Left hindlimb (tissue), 1 donor: ENCODE results near the gene TRIM59.
"Not testable (repeated sequence)": the region's sequence is repeated elsewhere in the genome, so short reads cannot be mapped to it uniquely, and the experiment has no call there.

Experiments used
- DNase-seq: peaks from one replicate; pipeline ENCODE4 v3.0.0-alpha.2; 2018

TRIM59 gene

DNA sequence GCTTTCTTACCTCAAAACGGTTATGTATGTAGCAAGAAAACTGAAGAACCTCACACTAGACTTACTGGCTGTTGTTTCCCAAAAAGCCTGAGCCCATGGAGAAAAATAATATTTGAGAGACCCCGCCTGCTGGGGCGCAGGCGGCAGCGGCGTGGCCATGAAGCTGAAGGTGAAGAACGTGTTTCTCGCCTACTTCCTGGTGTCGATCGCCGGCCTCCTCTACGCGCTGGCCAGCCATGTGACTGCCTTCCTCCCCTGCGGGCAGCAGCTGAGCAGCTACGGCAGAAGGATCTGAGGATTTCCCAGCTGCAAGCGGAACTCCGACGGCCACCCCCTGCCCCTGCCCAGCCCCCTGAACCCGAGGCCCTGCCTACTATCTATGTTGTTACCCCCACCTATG lies 2.7 kb upstream of the TRIM59 start:
- not testable (repeated sequence) for DNase-seq

DNA sequence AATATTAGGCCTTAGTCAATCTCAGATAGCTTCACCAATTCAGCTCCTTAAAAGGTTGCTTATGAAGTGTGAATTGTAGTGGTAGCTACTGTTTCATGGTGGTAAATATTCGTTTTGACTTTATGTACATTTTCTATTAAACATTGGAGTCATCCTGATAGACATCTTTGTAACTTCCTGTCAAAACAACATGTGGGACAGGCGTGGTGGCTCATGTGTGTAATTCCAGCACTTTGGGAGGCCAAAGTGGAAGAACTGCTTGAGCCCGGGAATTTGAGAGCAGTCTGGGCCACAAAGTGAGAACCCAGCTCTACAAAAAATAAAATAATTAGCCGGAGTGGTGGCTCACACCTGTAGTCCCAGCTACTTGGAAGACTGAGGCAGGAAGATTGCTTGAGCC lies 2.0 kb upstream of the TRIM59 start:
- DNase-seq: no peak

DNA sequence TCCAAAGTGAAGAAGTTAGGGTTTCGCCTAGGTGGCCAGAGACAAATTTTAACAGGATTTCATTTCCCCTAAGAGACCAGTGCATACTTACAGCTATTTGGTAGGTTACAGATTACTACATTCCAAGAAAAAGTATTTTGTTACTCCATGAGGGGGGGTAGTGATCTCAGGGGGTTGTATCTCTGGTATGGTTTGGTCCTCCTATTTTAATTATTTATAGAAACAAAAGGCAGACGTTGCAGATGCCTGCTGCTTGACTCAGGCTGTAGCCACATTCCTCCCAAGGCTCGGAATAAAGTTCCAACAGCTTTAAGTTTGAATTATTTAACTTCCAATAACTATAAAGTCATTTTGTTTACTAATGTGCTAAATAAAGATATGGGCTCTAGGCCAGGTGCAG lies 1.3 kb upstream of the TRIM59 start:
- no peak for DNase-seq

DNA sequence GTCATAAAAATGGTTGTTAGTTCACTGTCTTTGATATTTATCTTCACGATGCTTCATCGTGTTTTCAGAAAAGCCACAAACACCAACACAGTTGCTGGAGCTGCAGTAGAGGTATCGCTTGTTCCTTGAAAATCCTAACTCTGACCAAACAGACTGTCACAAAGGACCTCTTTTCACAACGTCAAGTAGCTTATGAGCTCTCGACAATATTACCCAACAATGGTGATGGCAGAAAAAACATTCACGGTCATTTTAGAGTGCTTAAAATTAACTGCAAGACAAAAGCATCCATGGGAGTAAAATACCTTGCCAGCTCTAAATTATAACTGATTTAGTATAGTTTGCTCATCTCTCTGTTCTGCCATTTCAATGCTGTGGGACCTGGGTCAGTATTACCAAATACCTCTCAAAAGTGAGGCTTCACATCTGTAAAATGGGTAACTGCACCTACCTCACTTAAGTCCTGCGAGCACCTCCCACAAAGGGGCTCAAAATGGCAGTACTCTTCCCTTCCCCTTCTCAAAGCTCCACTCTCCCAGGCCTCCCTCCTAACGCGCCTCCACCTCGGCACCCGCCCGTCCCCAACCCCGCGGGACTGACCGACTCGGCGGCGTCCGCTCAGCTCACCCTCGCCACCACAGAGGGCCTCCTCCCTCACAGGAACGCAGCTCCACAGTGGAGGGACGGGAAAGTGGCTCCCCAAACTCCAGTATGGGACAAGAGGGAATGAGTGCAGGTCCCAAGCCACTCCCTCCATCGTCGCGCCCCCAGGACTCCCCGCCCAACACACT lies 546 bp downstream of the TRIM59 start:
- no peak for DNase-seq

DNA sequence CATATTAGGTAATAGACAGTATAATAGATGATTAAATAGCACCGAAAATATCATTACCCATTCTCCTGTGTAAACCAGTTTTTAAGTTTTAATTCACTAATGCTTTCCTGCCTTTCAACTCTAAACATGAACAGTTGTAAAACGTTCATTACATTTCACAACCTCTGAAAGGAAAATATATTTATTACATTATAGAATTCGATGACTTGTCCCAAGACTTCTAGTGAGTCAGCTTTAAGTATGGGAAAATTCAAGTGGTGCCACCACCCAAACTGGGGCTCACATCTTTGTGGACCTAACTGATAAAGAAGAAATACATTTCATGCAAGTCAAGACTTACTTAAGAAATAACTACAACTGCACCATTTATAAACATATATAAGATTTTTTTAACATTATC lies 2.0 kb downstream of the TRIM59 start:
- no peak for DNase-seq

DNA sequence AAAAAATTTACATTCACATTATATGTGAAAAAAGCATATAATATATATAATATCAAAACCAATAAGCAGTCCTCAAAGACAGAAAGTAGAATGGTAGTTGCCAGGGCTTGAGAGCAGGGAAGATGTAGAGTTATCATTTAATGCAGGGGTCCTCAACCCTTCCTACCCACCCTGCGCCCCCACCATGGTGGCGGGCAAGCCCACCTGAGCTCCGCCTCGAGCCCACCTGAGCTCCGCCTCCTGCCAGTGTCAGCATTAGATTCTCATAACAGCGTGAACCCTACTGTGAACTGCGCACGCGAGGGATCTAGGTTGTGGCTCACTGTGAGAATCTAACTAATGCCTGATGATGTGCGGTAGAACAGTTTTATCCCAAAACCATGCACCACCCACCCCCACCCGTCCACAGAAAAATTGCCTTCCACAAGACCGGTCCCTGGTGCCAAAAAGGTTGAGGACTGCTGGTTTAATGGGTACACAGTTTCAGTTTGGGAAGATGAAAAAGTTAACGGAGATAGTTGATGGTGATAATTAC lies 3.0 kb downstream of the TRIM59 start:
- no peak for DNase-seq

DNA sequence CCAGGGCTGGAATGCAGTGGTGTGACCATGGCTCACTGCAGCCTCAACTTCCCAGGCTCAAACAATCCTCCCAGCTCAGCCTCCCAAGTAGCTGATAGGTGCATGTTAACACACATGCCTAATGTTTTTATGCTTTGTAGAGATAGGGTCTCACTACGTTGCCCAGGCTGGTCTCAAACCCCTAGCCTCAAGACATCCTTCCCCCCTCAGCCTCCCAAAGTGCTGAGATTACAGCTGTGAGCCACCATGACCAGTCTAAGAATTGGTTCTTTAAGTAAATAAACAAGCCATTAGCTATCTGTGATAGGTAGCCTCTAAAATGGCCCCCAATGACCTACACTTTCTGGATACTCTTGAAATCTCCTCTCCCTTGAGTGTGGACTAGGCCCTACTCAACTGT lies 3.7 kb downstream of the TRIM59 start:
- DNase-seq: no peak

DNA sequence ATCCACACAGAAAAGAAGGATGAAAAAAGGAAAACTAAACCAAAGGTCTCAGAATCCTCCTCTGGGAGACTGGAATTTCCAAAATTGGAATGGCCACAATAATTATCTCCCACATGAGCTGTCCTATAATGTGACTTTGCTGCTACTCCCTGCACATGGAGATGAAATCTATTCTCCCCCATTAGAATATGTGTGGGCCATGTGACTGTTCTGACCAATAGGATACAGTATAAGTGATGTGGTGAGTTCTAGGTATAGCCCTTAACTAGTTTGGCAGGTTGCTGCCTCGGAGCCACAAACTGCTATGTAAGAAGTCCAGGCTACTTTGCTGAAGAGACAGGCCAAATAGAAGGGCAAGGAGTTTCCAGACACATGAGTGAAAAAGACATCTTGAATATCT lies 5.2 kb downstream of the TRIM59 start:
- DNase-seq: no peak

DNA sequence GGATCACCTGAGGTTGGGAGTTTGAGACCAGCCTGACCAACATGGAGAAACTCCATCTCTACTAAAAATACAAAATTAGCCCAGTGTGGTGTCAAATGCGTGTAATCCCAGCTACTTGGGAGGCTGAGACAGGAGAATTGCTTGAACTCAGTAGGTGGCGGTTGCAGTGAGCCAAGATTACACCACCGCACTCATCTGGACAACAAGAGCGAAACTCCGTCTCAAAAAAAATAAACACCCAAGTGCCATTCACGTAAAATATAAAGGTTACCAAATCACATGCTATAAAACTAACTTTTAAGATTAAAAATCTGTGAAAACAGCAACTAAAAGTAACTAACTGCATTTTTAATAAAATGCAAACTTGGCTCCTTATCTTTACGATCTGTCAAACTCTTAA lies 8.9 kb downstream of the TRIM59 start:
- no peak for DNase-seq

DNA sequence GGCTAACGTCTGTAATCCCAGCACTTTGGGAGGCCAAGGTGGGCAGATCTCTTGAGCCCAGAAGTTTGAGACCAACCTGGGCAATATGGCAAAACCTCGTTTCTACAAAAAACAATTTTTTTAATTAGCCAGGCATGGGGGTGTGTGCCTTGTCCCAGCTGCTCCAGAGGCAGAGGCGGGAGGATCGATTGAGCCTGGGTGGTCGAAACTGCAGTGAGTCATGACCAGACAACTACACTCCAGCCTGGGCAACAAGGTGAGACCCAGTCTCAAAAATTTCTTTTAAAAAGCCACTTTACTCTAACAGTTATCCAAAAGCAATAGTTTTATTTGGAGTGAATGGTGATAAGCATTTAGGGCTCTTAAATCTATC lies 12.5 kb downstream of the TRIM59 start:
- DNase-seq: no peak

DNA sequence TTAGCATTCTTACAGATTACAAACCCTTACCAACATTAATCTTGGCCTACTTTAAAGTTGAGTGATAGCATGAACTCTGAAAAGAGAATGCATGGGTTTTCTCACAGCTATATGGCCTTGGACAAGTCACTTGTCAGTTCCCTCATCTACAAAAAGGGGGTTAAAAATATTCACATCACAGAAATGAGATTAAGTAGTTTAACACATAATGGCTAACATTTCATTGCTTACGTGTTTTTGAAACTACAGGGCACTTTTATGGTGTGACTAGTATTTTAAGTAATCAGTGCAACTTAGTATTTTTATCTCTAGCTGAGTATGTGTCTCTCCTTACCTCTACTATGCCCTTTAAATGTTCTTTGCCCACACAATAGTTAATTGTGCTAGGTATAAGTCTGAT lies 13.8 kb downstream of the TRIM59 start:
- no peak for DNase-seq

DNA sequence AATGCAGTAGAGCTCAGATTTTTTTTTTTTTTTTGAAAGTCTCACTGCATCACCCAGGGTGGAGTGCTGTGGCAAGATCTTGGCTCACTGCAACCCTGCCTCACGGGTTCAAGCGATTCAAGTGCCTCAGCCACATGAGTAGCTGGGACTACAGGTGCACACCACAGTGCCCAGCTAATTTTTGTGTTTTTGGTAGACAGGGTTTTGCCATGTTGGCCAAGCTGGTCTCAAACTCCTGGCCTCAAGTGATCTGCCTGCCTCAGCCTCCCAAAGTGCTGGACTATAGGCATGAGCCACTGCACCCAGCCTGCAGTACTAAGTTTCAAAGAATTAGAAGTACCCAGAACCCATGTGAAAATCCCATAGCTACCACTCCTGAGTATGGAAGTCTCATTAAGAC lies 14.5 kb downstream of the TRIM59 start:
- no peak for DNase-seq

DNA sequence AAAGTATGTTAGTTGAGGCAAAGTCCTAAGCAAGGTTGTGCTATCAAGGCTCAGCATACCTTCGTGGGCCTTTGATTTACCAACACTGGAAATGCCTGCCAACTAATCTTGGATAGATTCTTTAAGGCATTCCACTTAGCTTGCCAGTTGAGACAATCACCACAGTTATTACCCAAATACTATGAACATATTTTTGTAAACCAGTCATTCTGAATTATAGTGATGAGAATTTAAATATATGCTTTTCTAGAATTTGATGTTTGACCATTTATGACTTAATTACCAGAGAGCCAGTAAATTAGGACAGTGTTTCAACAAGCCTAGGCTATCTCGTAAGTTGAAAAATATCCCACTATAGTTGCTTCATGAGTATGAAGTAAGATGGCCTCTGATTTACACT lies 15.5 kb downstream of the TRIM59 start:
- no peak for DNase-seq

DNA sequence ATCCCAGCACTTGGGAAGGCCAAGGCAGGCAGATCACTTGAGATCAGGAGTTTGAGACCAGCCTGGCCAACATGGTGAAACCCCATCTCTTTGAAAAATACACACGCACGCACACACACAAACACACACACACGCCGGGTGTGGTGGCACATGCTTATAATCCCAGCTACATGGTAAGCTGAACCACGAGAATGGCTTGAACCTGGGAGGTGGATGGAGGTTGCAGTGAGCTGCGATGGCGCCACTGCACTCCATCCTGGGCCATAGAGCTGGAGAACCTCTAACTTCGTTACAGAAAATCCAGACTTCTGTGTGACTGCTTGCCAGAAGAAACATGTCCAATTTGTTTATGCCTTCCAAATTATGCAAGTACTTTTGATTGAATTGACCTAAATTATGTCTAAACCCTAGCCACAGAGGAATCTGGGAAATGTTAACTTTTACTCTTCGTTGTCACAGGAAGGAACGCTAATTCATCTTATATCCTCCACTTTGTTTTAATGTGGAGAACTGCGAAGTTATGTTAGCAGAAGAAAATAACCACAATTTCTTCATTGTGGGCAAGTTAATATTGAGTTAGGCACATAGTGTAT lies 21.7 kb downstream of the TRIM59 start:
- no peak for DNase-seq

DNA sequence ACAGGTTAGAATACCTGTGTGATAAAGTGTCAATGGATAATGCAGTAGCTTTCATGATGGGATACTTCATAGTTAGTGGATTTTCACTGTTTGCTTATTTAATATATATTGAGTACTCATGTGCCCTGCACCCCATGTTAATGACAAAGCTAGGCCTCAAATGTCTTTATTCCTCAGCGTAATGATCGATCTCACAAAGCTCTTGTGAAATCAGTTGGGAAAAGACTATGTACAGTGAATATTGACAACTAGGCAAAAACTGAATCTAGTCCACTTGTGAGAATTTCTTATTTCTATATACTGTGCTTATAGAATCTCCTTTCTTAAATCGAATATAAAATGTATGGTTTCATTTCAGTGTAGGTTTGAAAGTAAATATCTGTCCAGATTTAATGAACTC lies 32.3 kb downstream of the TRIM59 start:
- DNase-seq: no peak

DNA sequence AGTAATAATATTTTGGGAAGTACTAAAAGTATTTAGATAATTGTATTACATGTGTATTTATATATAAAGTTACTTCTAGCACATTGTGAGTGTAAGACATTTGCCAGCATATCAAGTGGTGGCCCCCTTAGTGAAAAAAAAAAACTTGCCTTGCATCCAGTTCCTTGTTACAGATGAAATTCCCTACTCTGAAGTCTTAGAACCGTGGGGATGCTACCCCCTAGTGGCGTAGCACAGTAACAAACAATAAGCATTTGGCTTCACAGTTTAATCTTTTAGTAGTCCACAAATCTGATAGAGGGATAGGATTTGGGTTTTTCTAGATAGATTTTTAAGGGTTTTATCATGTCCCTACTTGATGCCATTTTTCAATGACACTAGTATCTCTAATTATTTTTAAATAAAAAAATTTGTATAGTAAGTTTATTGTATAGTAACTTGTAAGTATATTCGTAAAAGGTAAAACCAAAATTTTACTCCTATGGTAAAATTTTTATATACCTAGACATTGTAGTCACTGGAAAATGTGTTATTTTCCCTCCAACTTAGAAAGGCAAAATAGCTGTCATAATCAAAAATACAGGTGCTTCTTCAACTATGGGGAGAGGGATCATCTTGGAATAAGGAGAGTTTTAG lies 35.9 kb downstream of the TRIM59 start:
- peak; percentile 71 for DNase-seq

DNA sequence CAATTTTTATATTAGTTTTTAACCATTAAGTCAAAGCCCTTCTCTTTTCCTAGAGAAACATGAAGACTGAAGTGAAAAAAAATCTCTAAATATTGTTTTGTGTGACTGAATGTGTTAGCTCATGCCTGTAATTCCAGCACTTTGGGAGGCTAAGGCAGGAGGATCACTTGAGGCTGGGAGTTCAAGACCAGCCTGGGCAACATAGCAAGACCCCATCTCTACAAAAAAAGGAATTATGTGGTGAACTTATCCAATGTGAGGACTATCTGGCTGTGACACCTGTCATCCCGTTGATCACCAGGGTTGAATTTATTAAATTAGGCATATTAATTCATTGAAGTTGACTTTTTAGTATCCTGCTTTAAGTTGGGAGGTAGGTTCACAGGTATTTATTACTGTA lies 37.1 kb downstream of the TRIM59 start:
- DNase-seq: no peak

DNA sequence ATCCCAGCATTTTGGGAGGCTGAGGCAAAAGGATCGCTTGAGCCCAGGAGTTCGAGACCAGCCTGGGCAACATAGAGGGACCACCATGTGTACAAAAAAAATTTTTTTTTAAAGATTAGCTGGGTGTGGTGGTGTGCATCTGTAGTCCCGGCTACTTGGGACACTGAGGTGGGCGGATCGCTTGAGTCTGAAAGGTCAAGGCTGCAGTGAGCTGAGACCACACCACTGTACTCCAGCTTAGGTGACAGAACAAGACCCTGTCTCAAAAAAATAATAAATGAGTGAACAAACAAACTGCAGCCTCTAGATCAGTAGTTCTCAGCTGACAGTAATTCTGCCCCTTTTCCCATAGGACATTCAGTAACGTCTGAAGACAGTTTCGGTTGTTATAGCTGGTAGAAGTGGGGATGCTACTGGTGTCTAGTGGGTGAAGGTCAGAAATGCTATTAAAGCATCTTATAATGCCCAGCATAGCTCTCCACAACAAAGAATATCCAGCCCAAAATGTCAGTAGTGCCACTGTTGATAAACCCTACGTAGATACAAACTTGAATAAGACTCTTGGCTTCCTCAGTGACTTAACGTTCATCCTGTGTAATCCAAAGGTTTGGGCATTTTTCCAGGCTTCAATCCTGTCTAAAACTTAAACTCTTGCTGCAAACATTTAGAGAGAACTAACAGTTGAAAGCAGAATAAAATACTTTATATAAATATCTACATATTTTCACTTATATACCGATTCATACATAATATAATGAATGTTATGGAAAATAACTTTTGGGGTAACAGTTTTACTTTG lies 39.6 kb downstream of the TRIM59 start:
- DNase-seq: no peak

DNA sequence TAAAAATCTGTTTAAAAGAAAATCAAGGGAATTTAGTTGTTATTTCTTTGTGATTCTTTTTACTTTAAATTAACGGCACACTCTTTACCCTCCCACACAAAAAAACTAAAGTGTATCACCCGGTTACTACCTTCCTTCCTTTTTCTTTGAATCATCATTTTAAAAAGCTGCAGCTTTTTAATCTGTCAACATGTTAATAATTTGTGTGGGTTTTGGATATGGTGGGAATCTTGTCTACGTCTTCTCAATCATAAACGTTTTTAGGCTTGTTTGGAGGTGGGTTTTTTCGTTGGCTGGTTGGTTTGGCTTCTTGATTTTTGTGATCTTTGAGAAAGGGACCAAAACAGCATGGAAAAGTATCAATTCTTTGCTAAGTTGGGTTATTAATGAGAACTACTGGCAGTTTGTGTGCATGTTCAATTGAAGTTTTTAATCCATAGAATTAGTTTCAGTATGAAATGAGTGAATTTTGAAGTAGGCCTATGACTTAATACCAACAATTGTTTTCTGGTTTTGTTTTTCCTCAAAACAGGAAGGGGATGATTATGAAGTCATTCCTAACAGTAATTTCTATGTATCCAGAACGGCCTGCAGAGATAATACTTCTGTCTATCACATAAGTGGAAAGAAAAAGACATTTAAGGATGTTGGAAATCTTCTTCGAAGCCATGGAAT lies 45.7 kb downstream of the TRIM59 start:
- no peak for DNase-seq

DNA sequence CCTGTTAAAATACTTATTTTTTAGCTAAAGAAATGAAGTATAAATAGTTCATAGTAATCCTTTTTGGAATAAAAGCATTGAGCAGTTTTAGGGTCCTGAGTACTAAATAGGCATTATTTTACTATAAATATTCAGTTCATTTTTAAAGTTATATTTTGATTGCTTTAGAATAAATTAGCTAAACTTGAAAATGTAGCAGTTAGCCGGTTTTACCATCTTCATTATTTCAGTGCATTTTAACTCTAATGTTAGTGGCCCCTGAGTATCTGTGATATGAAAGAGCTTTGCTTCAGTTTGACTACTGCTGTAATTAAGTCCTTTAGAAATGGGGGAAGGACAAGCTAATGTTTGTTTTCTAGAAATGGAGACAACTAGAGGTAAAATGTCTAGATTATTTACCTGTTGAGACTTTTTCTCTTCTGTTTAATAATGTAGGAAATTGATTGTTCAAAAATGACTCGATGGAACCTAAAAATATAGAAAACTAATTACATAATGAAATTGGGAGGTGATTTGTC lies 46.5 kb downstream of the TRIM59 start:
- no peak for DNase-seq

DNA sequence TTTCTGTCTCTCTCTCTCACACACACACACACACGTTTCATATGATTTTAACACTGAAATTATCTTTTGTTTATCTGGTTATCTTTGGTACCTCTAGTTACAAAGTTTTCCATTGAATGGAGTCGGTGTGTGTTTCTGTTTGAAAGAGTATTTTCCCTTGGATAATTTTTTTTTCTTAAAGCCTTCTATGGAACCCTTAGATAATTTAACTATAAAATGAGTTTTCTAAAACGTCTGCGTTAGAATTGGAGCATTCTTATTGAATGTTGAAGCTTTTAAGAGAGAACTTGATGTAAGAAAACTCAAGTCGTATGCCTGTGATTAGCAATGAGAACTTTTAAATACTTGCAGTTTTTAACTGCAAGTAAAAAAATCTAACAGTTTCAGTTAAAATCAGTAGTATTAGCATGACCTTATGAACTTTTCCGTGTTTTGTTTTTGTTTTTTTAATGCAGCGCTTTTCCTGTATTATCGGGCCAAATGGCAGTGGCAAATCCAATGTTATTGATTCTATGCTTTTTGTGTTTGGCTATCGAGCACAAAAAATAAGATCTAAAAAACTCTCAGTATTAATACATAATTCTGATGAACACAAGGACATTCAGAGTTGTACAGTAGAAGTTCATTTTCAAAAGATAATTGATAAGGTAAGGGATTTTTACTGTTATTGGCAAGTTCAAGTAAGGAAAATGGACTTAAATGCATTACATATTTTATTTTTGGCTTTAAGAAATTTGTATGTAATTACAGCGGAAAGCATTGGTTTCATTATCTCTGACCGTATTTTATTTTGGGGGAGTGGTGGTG lies 47.2 kb downstream of the TRIM59 start:
- no peak for DNase-seq
